ENCODE results near the gene CLRN2.

The CLRN2 gene

GRCh38 chr4:17545374-17546140 lies 30.6 kb downstream of the CLRN2 start:
- H3K79me1 ChIP-seq (ENCODE audit: low read length), result no peaks in the 10 kb centered on the region
- no peak overlapping the region for H3K27ac ChIP-seq (ENCODE audit: low read depth, low read length)
- no peak overlapping the region for H2AK5ac ChIP-seq (ENCODE audit: low read length)
- no peak overlapping the region for H2BK12ac ChIP-seq (ENCODE audit: low read length)
- no peaks in the 10 kb centered on the region for H3K4me1 ChIP-seq (ENCODE audit: control insufficient read depth in 1 of 2, insufficient read depth in 2 of 2, low read length in 2 of 2)
- H2AFZ ChIP-seq (ENCODE audit: insufficient read depth, low read length, poor library complexity), result no peak overlapping the region
- peaks cover 2% of the 10 kb centered on the region for H3K9me3 ChIP-seq (ENCODE audit: insufficient read depth, low read depth, low read length)
- H4K8ac ChIP-seq (ENCODE audit: low read depth, low read length), result no peak overlapping the region
- no peaks in the 10 kb centered on the region for H3K36me3 ChIP-seq (ENCODE audit: control insufficient read depth in 1 of 2, insufficient read depth in 2 of 2, low read length in 2 of 2)
- no peak overlapping the region for H2BK5ac ChIP-seq (ENCODE audit: low read depth, low read length, poor library complexity)
- H3K27me3 ChIP-seq (ENCODE audit: insufficient read depth, low read length), result no peaks in the 10 kb centered on the region
- no peak overlapping the region for H3K14ac ChIP-seq (ENCODE audit: low read length)
- H3K4me3 ChIP-seq (ENCODE audit: low read depth, low read length), result no peak overlapping the region
- no peak overlapping the region for H4K12ac ChIP-seq (ENCODE audit: low read depth, low read length)
- no peak overlapping the region for H3K9ac ChIP-seq (ENCODE audit: low read length)
- H3K23ac ChIP-seq (ENCODE audit: low read length), result no peak overlapping the region
- no peak overlapping the region for H3K4me2 ChIP-seq (ENCODE audit: low read length)
- DNase-seq, result no peak
- WGBS (ENCODE audit: extremely low coverage, insufficient coverage, insufficient read length), result no CpG with 5 or more reads among the region's 11 CpGs
- no peak overlapping the region for H4K91ac ChIP-seq (ENCODE audit: low read depth, low read length)
- no peaks in the 10 kb centered on the region for H3K79me2 ChIP-seq (ENCODE audit: control insufficient read depth, insufficient read depth, low read length, poor library complexity)
- H2BK120ac ChIP-seq (ENCODE audit: insufficient read depth, low read length, poor library complexity), result no peak overlapping the region
- H3K4ac ChIP-seq (ENCODE audit: low read depth, low read length), result no peak overlapping the region
- H3K18ac ChIP-seq (ENCODE audit: low read length), result no peak overlapping the region

- Histone ChIP-seq H3K36me3 (ENCODE audit: control insufficient read depth in 1 of 2, insufficient read depth in 2 of 2, low read length in 2 of 2) (no peaks in the 10 kb centered on the region), H3K27me3 (ENCODE audit: insufficient read depth, low read length) (no peaks in the 10 kb centered on the region), H2AFZ (ENCODE audit: insufficient read depth, low read length, poor library complexity) (no peak overlapping the region), H3K4me1 (ENCODE audit: control insufficient read depth in 1 of 2, insufficient read depth in 2 of 2, low read length in 2 of 2) (no peaks in the 10 kb centered on the region), H2BK5ac (ENCODE audit: low read depth, low read length, poor library complexity) (no peak overlapping the region), H3K4me3 (ENCODE audit: low read depth, low read length) (no peak overlapping the region), H3K18ac (ENCODE audit: low read length) (no peak overlapping the region), H3K79me2 (ENCODE audit: control insufficient read depth, insufficient read depth, low read length, poor library complexity) (no peaks in the 10 kb centered on the region), H2AK5ac (ENCODE audit: low read length) (peak overlapping the region; percentile 24), H3K4me2 (ENCODE audit: low read length) (no peak overlapping the region), H2BK120ac (ENCODE audit: insufficient read depth, low read length, poor library complexity) (no peak overlapping the region), H3K79me1 (ENCODE audit: low read length) (no peaks in the 10 kb centered on the region), H3K9me3 (ENCODE audit: insufficient read depth, low read depth, low read length) (peaks cover 2% of the 10 kb centered on the region), H4K91ac (ENCODE audit: low read depth, low read length) (no peak overlapping the region), H4K12ac (ENCODE audit: low read depth, low read length) (no peak overlapping the region), H3K27ac (ENCODE audit: low read depth, low read length) (no peak overlapping the region), H3K4ac (ENCODE audit: low read depth, low read length) (no peak overlapping the region), H3K14ac (ENCODE audit: low read length) (no peak overlapping the region), H3K9ac (ENCODE audit: low read length) (no peak overlapping the region), H2BK12ac (ENCODE audit: low read length) (no peak overlapping the region), H3K23ac (ENCODE audit: low read length) (no peak overlapping the region), H4K8ac (ENCODE audit: low read depth, low read length) (no peak overlapping the region)
- no peak for DNase-seq
- no CpG with 5 or more reads among the region's 10 CpGs for WGBS (ENCODE audit: extremely low coverage, insufficient coverage, insufficient read length)
Measured at GRCh38 chr4:17546222-17546621, 31.3 kb downstream of the CLRN2 start.

- Histone ChIP-seq H3K14ac (ENCODE audit: low read length) (no peak overlapping the region), H3K18ac (ENCODE audit: low read length) (no peak overlapping the region), H3K27me3 (ENCODE audit: insufficient read depth, low read length) (no peaks in the 10 kb centered on the region), H3K4me1 (ENCODE audit: control insufficient read depth in 1 of 2, insufficient read depth in 2 of 2, low read length in 2 of 2) (no peaks in the 10 kb centered on the region), H3K79me2 (ENCODE audit: control insufficient read depth, insufficient read depth, low read length, poor library complexity) (no peaks in the 10 kb centered on the region), H3K9me3 (ENCODE audit: insufficient read depth, low read depth, low read length) (peaks cover 2% of the 10 kb centered on the region), H3K4me3 (ENCODE audit: low read depth, low read length) (no peak overlapping the region), H2AFZ (ENCODE audit: insufficient read depth, low read length, poor library complexity) (no peak overlapping the region), H3K27ac (ENCODE audit: low read depth, low read length) (no peak overlapping the region), H4K8ac (ENCODE audit: low read depth, low read length) (no peak overlapping the region), H3K9ac (ENCODE audit: low read length) (no peak overlapping the region), H4K12ac (ENCODE audit: low read depth, low read length) (no peak overlapping the region), H3K4ac (ENCODE audit: low read depth, low read length) (no peak overlapping the region), H3K79me1 (ENCODE audit: low read length) (no peaks in the 10 kb centered on the region), H2BK5ac (ENCODE audit: low read depth, low read length, poor library complexity) (no peak overlapping the region), H3K36me3 (ENCODE audit: control insufficient read depth in 1 of 2, insufficient read depth in 2 of 2, low read length in 2 of 2) (no peaks in the 10 kb centered on the region), H4K91ac (ENCODE audit: low read depth, low read length) (no peak overlapping the region), H2BK120ac (ENCODE audit: insufficient read depth, low read length, poor library complexity) (no peak overlapping the region), H3K23ac (ENCODE audit: low read length) (no peak overlapping the region), H3K4me2 (ENCODE audit: low read length) (no peak overlapping the region), H2BK12ac (ENCODE audit: low read length) (no peak overlapping the region), H2AK5ac (ENCODE audit: low read length) (no peak overlapping the region)
- no peak for DNase-seq
- no CpG with 5 or more reads among the region's 12 CpGs for WGBS (ENCODE audit: extremely low coverage, insufficient coverage, insufficient read length)
Measured at GRCh38 chr4:17546678-17547077, 31.7 kb downstream of the CLRN2 start.

- Histone ChIP-seq H3K36me3 (ENCODE audit: control insufficient read depth in 1 of 2, insufficient read depth in 2 of 2, low read length in 2 of 2) (no peaks in the 10 kb centered on the region), H2BK12ac (ENCODE audit: low read length) (no peak overlapping the region), H2BK5ac (ENCODE audit: low read depth, low read length, poor library complexity) (no peak overlapping the region), H3K4ac (ENCODE audit: low read depth, low read length) (no peak overlapping the region), H4K91ac (ENCODE audit: low read depth, low read length) (no peak overlapping the region), H2AK5ac (ENCODE audit: low read length) (no peak overlapping the region), H2BK120ac (ENCODE audit: insufficient read depth, low read length, poor library complexity) (no peak overlapping the region), H3K9me3 (ENCODE audit: insufficient read depth, low read depth, low read length) (peaks cover 2% of the 10 kb centered on the region), H3K4me2 (ENCODE audit: low read length) (no peak overlapping the region), H3K79me2 (ENCODE audit: control insufficient read depth, insufficient read depth, low read length, poor library complexity) (no peaks in the 10 kb centered on the region), H2AFZ (ENCODE audit: insufficient read depth, low read length, poor library complexity) (no peak overlapping the region), H3K27ac (ENCODE audit: low read depth, low read length) (no peak overlapping the region), H3K4me1 (ENCODE audit: control insufficient read depth in 1 of 2, insufficient read depth in 2 of 2, low read length in 2 of 2) (peaks cover 0 to 3% of the 10 kb centered on the region in 2 experiments), H3K14ac (ENCODE audit: low read length) (no peak overlapping the region), H4K12ac (ENCODE audit: low read depth, low read length) (no peak overlapping the region), H3K79me1 (ENCODE audit: low read length) (no peaks in the 10 kb centered on the region), H3K27me3 (ENCODE audit: insufficient read depth, low read length) (no peaks in the 10 kb centered on the region), H3K9ac (ENCODE audit: low read length) (no peak overlapping the region), H3K23ac (ENCODE audit: low read length) (no peak overlapping the region), H4K8ac (ENCODE audit: low read depth, low read length) (no peak overlapping the region), H3K4me3 (ENCODE audit: low read depth, low read length) (no peak overlapping the region), H3K18ac (ENCODE audit: low read length) (no peak overlapping the region)
- no peak for DNase-seq
- 100% methylated on average over 2 of the region's 3 CpGs for WGBS (ENCODE audit: extremely low coverage, insufficient coverage, insufficient read length)
Measured at GRCh38 chr4:17550549-17550948, 35.6 kb downstream of the CLRN2 start.
